ENCODE data around the gene KRTAP5-4.

KRTAP5-4 gene

DNA sequence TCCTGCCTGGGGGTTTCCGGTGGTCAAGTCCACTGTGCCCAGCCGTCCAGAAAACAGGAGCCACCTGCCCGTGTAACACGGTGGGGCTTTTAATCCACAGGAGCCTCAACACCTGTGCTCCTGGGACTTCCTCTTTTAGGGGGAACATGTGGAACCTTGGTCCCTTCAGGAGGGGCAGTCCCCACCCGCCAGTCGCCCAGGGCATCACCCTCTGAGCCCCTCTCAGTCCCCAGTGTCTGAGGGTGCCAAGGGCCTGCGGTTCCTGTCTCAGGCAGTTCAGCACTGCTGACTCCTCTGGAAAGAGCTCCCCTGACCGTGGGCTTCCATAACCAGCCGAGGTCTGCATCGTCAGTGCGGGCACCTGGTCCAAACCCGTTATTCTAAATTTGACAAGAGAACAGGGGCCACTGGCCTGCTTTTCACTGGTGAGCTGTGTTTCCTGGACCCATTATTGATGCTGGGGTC is 23.5 kb upstream of the KRTAP5-4 start:
- TF ChIP-seq, protein P1, sequence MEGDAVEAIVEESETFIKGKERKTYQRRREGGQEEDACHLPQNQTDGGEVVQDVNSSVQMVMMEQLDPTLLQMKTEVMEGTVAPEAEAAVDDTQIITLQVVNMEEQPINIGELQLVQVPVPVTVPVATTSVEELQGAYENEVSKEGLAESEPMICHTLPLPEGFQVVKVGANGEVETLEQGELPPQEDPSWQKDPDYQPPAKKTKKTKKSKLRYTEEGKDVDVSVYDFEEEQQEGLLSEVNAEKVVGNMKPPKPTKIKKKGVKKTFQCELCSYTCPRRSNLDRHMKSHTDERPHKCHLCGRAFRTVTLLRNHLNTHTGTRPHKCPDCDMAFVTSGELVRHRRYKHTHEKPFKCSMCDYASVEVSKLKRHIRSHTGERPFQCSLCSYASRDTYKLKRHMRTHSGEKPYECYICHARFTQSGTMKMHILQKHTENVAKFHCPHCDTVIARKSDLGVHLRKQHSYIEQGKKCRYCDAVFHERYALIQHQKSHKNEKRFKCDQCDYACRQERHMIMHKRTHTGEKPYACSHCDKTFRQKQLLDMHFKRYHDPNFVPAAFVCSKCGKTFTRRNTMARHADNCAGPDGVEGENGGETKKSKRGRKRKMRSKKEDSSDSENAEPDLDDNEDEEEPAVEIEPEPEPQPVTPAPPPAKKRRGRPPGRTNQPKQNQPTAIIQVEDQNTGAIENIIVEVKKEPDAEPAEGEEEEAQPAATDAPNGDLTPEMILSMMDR (conservative IDR thresholded peaks at IDR 0.05; ENCODE audit: low read length) = no peak
- DNase-seq (ENCODE audit: low read depth) = no peak
- H3K4me3 ChIP-seq (ENCODE audit: low read length) = no peak overlapping the region

DNA sequence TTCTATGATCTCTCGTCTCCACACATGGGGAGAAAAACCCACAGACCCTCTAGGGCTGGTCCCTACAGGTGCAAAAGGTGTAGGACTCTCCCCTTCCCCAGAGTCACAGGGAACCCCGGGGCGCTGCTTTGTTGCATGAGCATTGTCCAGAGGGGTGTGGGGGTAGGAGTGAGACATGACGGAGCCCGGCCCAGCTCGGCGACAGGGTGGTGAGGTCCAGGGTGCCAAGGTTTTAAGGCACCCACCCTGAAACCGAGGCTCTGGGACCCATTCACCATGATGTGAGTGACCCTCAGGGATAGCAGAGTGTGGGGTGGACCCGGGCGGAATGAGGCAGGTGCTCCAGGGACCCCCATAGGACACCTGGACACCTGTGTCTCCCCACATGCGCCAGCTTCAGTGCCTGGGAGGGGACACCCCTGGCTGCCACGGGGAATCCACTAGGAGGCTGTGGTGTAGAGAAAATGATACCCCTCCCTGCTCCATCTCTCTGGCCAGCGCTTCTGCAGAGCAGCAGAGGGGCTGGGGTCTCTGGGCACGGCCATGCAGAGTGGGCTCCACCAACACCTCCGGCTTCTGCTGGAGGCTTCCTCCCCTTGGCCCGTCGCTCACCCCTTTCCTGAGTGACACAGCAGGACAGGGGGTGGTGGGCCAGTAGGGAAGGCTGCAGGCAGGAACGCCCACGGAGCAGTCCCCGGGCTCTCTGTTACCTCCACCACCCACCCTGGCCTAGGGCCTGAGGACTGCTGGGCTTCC is 22.8 kb upstream of the KRTAP5-4 start:
- TF ChIP-seq, protein P1 (conservative IDR thresholded peaks at IDR 0.05; ENCODE audit: low read length) = no peak
- no peak overlapping the region for H3K4me3 ChIP-seq (ENCODE audit: low read length)
- DNase-seq (ENCODE audit: low read depth) = no peak

DNA sequence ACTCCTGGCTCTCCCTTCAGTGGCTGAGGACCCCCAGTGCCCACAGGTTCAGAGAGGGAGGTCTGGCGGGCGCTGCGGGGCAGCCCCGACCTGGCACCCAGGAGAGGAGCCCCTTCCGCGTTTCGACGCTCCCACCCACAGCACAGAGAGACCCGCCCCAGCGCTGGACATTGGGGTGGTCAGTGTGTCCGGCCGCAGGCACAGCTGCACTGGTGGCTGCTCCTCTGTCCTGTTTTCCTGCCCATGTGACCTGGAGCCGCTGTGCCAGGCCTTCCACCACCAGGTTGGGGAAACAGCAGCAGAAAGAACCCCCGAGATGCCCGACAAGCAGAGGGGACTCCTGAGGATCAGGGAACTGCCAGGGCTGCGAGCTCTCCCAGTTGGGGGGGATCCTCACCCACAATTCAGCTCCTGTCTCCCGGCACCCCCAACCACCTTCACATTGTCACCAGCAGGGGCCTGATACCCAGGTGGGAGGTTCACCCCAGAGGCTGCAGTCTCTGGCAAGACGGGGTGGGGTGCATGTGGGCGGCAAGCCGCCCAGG is 21.3 kb upstream of the KRTAP5-4 start:
- no peak for DNase-seq (ENCODE audit: low read depth)
- TF ChIP-seq, protein P1 (conservative IDR thresholded peaks at IDR 0.05; ENCODE audit: low read length) = no peak
- no peak overlapping the region for H3K4me3 ChIP-seq (ENCODE audit: low read length)

DNA sequence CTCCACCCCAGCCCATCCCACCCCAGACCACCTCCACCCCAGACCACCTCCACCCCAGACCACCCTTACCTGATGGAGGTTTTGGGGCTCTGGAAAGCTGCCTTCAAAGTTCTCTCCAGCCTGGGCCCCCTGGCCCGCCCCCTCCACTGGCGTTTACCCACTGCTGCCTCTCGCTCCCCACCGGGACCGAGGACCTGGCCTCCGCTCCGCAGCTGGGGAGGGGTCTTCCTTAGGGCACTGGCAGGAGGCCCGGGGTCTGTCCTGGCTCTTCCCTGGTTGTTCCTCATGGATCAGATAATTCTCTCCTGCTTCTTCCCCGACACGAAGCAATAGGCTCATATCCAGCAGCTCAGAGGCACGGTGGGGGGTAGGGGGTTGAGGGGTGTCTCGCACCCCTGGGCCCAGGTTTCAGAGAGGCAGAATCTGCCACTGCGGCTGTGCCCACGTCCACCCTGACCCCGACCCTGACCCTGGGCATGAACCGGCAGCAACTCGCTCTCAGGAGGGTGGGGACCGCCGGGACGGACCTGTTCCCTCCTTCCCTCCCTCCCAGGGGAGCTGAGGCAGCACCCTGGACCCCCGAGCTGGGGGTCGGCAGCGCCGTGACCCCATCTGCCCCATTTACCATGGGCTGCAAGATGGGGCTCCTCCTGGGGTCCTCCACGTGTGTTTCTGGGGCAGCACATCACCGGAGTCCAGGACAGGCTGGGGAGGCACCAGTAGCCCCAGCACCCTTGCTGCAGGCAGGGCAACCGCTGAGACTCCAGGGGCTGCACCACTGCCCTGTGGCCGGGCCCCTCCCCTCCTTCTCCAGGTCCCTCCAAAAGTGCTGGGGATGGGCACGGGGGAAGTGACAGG is 20.6 kb upstream of the KRTAP5-4 start:
- TF ChIP-seq, protein P1 (conservative IDR thresholded peaks at IDR 0.05; ENCODE audit: low read length) = no peak
- DNase-seq (ENCODE audit: low read depth) = no peak
- no peak overlapping the region for H3K4me3 ChIP-seq (ENCODE audit: low read length)

DNA sequence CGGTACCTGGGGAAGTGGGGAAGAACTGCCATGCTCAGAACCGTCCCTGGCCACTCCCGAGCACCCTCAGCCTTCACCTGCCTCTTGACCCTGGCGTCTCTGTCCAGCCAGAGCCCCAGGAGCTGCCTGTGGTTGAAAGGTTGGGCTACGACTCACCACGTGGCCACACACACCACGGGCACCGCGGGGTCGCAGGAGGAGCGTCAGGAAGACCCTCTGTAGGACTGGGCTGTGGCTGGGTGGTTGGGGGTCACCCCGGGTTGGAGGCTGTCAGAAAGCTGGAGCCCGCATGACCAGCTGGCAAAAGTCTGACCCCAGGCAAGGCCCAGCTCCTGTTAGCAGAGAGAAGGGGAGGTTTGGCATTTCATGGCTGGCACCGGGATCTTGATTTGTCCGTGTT is 19.2 kb upstream of the KRTAP5-4 start:
- TF ChIP-seq, protein P1 (conservative IDR thresholded peaks at IDR 0.05; ENCODE audit: low read length) = no peak
- no peak overlapping the region for H3K4me3 ChIP-seq (ENCODE audit: low read length)
- no peak for DNase-seq (ENCODE audit: low read depth)

DNA sequence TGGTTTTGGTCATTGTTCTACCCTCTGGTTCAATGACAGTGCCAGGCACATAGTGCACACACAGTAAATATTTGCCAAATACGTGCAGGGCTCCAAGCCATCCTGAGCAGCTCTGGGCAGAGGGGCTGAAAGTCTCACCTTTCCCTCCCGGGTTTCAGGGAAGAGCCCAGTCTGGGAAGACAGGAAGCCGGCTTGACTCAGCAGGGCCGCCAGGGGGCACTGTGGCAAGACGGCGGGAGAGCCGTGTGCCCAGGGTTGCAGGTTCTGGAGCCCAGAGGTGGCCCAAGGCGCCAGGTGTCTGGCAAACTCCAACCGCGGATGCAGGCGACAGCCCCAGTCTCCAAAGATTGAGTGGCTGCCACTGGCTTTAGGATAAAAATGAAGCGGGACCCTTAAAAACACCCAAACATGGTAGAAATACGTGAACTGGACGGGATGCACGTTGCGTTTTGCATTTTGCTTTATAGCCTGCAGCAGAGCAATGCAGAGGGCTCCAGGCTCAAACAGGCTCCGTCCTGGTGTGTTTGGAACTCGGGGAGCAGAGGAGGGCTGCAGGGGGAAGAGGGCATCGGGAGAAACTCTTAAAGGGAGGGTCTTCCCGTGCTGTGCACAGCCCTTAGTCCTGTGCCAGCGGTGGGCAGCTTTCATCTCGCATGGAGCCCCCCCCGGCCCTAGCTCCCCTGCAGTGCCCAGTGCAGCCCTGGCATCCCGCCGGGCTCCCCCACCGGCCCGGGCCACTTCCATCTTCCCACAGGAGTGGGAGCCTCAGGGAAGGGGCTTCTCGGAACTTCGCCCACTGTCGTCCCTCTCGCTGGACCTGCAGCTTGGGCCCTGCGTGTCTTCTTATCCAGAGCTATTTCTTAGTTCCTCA is 18.4 kb upstream of the KRTAP5-4 start:
- H3K4me3 ChIP-seq (ENCODE audit: low read length) = no peak overlapping the region
- DNase-seq (ENCODE audit: low read depth) = no peak
- TF ChIP-seq, protein P1 (conservative IDR thresholded peaks at IDR 0.05; ENCODE audit: low read length) = peak; percentile 63

All from AG10803 (cell line).